NCI-H774 (cell line): Measurements from ENCODE around the gene GLS2.
"Not testable (repeated sequence)": the region's sequence is repeated elsewhere in the genome, so short reads cannot be mapped to it uniquely, and the experiment has no call there.

Source experiments
- DNase-seq: peaks from one replicate; lab custom pipeline; 2025; lab: John Stamatoyannopoulos, UW

Gene GLS2

GRCh38 chr12:56490360-56490759, 2.4 kb upstream of the GLS2 start:
- no peak for DNase-seq

- peak; percentile 71 for DNase-seq
Observed at GRCh38 chr12:56487448-56488040, 417 bp downstream of the GLS2 start.

- DNase-seq, result no peak
Observed at GRCh38 chr12:56486694-56487093, 1.3 kb downstream of the GLS2 start.

- DNase-seq, result no peak
Observed at GRCh38 chr12:56484566-56484965, 3.4 kb downstream of the GLS2 start.

GRCh38 chr12:56479625-56480024, 8.3 kb downstream of the GLS2 start:
- no peak for DNase-seq

GRCh38 chr12:56477521-56478225, 10.3 kb downstream of the GLS2 start:
- no peak for DNase-seq

- no peak for DNase-seq
Observed at GRCh38 chr12:56476972-56477432, 11.0 kb downstream of the GLS2 start.

GRCh38 chr12:56476143-56476542, 11.8 kb downstream of the GLS2 start:
- DNase-seq, result no peak

GRCh38 chr12:56474389-56474788, 13.6 kb downstream of the GLS2 start:
- no peak for DNase-seq

GRCh38 chr12:56469007-56469930, 18.7 kb downstream of the GLS2 start:
- DNase-seq, result no peak

- DNase-seq, result peak; percentile 96
Observed at GRCh38 chr12:56468216-56469006, 19.6 kb downstream of the GLS2 start, which contains the start of gene SPRYD4. TSS of gene SPRYD4 (plus strand) at chr12:56468578. CDS start at chr12:56468592, 14 bp downstream.

- DNase-seq, result no peak
Observed at GRCh38 chr12:56462565-56462964, 25.4 kb downstream of the GLS2 start.

- no peak for DNase-seq
Observed at GRCh38 chr12:56461235-56462159, 26.5 kb downstream of the GLS2 start.

GRCh38 chr12:56457817-56458216, 30.1 kb downstream of the GLS2 start:
- no peak for DNase-seq

- no peak for DNase-seq
Observed at GRCh38 chr12:56454557-56454956, 33.4 kb downstream of the GLS2 start, which contains the start of gene MIP. TSS of gene MIP (minus strand) at chr12:56454657. CDS start at chr12:56454613, 44 bp downstream.

GRCh38 chr12:56451147-56451546, 36.8 kb downstream of the GLS2 start:
- DNase-seq, result no peak

- DNase-seq, result no peak
Observed at GRCh38 chr12:56450241-56450640, 37.7 kb downstream of the GLS2 start.

GRCh38 chr12:56449622-56449984, 38.4 kb downstream of the GLS2 start:
- DNase-seq, result no peak

GRCh38 chr12:56448860-56449621, 38.9 kb downstream of the GLS2 start, which contains the start of gene TIMELESS:
TSS of gene TIMELESS (minus strand) at chr12:56449426. CDS start at chr12:56434170, 15,256 bp downstream.
- DNase-seq, result peak; percentile 94

GRCh38 chr12:56443208-56443607, 44.8 kb downstream of the GLS2 start:
- not testable (repeated sequence) for DNase-seq
